Chondrocyte (in vitro differentiated cells): ENCODE measurements around the gene TOM1L2. TPM values are rescaled to one million over a fixed set of nuclear protein-coding genes. Genes with fewer than 3 reads are reported as not detected.
"Not testable (repeated sequence)": the region's sequence is repeated elsewhere in the genome, so short reads cannot be mapped to it uniquely, and the experiment has no call there.

Experiments
- DNase-seq: peaks from one replicate; pipeline ENCODE4 v3.0.0; 2021; ENCODE audit warnings: mixed read lengths, low spot score
- H3K27ac Mint-ChIP-seq: one replicate; pipeline ENCODE4 v1.8.0; 2021; ENCODE audit warnings: mild to moderate bottlenecking, moderate library complexity, mixed read lengths; ENCODE audit not compliant: unreplicated experiment
- H3K27me3 Mint-ChIP-seq: 2 replicates; pipeline ENCODE4 v1.8.0; 2021; ENCODE audit warnings: low read depth, mixed read lengths
- H3K36me3 Mint-ChIP-seq: 2 replicates; pipeline ENCODE4 v1.8.0; 2021; ENCODE audit warnings: low read depth, mixed read lengths
- H3K4me1 Mint-ChIP-seq: 2 replicates; pipeline ENCODE4 v1.8.0; 2021; ENCODE audit warnings: low read depth, mild to moderate bottlenecking, mixed read lengths
- H3K4me3 Mint-ChIP-seq: one replicate; pipeline ENCODE4 v1.8.0; 2021; ENCODE audit warnings: mild to moderate bottlenecking, moderate library complexity, mixed read lengths; ENCODE audit not compliant: unreplicated experiment
- H3K9me3 Mint-ChIP-seq: 2 replicates; pipeline ENCODE4 v1.8.0; 2021; ENCODE audit warnings: low read depth, mixed read lengths
- total RNA-seq: library from RNA; stranded (reverse); gene quantifications from 3 replicates; pipeline ENCODE4 v1.2.1, GENCODE V29; 2021
- TF ChIP-seq, protein P1 (sequence below): fragments of 200-600 bp; sonication (generic); IDR thresholded peaks from 2 replicates; pipeline ENCODE4 v1.5.0; 2021; ENCODE audit warnings: antibody characterized with exemption, mild to moderate bottlenecking, moderate library complexity

The TOM1L2 gene
- total RNA-seq, 1 donor from 2014 or later: 56.1 TPM

DNA sequence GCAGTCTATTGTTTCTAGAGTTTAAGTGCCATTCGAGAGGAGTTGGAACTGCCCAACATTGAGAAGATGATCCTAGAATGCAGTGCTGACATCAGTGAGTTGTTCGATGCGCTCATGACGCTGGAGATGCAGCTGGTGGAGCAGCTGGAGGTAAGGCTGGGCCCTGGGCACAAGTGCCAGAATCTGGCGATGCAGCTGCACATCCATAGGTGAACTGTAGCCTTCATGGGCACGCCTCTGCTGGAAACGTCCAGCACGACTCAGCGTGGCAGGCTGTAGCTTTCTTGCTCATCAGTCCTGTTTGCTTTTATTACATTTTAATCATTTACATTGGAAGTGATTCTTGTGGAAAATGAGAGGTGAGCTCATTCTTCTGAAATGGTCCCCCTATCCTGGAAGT is 32.1 kb upstream of the TOM1L2 start:
- Mint-ChIP-seq H3K27me3 (no peaks in the 10 kb centered on the region), H3K4me1 (peaks cover 9% of the 10 kb centered on the region), H3K27ac (no peak overlapping the region), H3K9me3 (no peaks in the 10 kb centered on the region), H3K4me3 (no peak overlapping the region), H3K36me3 (peaks cover 4% of the 10 kb centered on the region)
- no peak for DNase-seq
- TF ChIP-seq, protein P1, sequence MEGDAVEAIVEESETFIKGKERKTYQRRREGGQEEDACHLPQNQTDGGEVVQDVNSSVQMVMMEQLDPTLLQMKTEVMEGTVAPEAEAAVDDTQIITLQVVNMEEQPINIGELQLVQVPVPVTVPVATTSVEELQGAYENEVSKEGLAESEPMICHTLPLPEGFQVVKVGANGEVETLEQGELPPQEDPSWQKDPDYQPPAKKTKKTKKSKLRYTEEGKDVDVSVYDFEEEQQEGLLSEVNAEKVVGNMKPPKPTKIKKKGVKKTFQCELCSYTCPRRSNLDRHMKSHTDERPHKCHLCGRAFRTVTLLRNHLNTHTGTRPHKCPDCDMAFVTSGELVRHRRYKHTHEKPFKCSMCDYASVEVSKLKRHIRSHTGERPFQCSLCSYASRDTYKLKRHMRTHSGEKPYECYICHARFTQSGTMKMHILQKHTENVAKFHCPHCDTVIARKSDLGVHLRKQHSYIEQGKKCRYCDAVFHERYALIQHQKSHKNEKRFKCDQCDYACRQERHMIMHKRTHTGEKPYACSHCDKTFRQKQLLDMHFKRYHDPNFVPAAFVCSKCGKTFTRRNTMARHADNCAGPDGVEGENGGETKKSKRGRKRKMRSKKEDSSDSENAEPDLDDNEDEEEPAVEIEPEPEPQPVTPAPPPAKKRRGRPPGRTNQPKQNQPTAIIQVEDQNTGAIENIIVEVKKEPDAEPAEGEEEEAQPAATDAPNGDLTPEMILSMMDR: no peak

DNA sequence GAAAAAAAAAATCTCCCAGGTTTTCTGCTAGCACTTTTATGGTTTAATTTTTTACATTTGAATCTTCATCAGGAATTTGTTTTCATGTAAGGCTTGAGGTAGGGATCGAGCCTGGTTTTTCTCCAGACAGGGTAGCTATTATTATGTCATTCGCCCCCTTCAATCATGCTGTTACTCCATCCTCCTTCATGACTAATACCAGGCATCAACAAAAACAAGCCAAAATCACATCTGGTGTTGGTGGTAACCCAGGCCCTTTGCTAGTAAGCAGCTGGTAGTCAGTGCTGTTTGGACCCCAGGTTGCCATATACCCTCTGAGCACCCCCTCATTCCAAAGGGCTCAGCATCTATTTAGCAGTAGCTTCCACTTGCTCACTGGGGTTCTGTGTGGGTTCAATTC is 30.0 kb upstream of the TOM1L2 start:
- Mint-ChIP-seq H3K4me1 (no peaks in the 10 kb centered on the region), H3K4me3 (no peak overlapping the region), H3K9me3 (no peaks in the 10 kb centered on the region), H3K27me3 (no peaks in the 10 kb centered on the region), H3K36me3 (peaks cover 4% of the 10 kb centered on the region), H3K27ac (no peak overlapping the region)
- TF ChIP-seq, protein P1: no peak
- no peak for DNase-seq

DNA sequence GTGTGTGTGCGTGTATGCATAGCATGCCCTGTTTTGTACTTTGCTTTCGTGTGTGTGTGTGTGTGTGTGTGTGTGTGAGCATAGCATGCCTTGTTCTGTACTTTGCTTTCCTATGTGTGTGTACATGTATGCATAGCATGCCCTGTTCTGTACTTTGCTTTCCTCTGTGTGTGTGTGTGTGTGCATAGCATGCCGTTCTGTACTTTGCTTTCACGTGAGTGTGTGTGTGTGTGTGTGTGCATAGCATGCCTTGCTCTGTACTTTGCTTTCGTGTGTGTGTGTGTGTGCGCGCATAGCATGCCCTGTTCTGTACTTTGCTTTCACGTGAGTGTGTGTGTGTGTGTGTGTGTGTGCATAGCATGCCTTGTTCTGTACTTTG is 27.8 kb upstream of the TOM1L2 start:
- DNase-seq: no peak
- Mint-ChIP-seq H3K27ac (no peak overlapping the region), H3K27me3 (no peaks in the 10 kb centered on the region), H3K36me3 (peaks cover 2% of the 10 kb centered on the region), H3K9me3 (no peaks in the 10 kb centered on the region), H3K4me3 (no peak overlapping the region), H3K4me1 (peaks cover 2% of the 10 kb centered on the region)
- TF ChIP-seq, protein P1: no peak

DNA sequence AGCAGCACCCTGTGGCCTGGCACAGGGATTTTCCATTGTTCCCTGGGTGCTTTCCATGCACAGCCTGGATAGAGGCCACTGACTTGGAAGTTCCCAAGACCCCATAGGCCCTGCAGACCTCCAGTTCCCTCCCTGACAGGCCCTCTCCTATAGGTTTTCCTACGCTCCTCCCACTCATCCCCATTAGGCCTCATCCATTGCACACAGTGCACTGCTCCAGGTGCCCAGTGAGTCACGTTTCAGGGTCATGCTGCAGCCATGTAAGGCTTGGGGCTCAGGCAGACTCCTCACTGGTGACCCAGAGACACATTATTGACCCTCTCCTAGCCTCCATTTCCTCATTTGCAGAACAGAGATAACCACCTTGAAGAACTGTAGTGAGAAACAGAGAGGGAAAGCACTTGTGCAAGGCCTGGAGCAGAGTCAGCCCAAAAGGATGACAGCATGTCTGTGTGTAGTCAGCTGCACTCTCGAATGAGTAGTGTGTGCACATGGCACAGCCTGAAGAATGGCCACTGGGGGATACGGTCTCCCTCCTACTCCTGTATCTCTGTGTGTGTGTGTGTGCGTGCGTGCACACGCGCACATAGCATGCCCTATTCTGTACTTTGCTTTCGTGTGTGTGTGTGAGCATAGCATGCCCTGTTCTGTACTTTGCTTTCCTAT is 27.3 kb upstream of the TOM1L2 start:
- H3K27me3 Mint-ChIP-seq: no peaks in the 10 kb centered on the region
- TF ChIP-seq, protein P1: no peak
- peaks cover 7% of the 10 kb centered on the region for H3K4me1 Mint-ChIP-seq
- no peaks in the 10 kb centered on the region for H3K9me3 Mint-ChIP-seq
- no peak overlapping the region for H3K27ac Mint-ChIP-seq
- H3K36me3 Mint-ChIP-seq: peaks cover 2% of the 10 kb centered on the region
- H3K4me3 Mint-ChIP-seq: no peak overlapping the region
- DNase-seq: no peak

DNA sequence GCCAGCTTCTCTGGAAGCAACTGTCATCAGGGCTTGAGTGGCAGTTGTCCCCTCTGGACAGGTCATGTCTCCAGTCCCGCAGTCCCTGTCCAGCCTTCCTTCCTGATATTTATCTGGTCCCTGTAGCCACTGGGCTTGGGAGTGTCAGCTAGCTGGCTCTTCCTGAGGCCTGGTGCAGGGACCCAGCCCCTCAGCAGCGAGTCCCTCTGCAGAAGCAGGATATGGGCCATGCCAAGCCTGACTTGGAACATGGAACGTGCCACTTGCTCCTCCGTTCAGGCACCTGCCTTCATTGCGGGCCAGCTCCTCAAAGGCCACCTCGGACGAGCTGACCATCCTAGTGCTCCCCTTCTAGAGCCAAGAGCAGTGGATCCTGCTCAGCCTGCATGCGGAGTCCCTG is 26.7 kb upstream of the TOM1L2 start:
- Mint-ChIP-seq H3K27me3 (no peaks in the 10 kb centered on the region), H3K4me3 (no peak overlapping the region), H3K9me3 (no peaks in the 10 kb centered on the region), H3K4me1 (peaks cover 11% of the 10 kb centered on the region), H3K36me3 (peaks cover 2% of the 10 kb centered on the region), H3K27ac (no peak overlapping the region)
- TF ChIP-seq, protein P1: no peak
- DNase-seq: no peak

DNA sequence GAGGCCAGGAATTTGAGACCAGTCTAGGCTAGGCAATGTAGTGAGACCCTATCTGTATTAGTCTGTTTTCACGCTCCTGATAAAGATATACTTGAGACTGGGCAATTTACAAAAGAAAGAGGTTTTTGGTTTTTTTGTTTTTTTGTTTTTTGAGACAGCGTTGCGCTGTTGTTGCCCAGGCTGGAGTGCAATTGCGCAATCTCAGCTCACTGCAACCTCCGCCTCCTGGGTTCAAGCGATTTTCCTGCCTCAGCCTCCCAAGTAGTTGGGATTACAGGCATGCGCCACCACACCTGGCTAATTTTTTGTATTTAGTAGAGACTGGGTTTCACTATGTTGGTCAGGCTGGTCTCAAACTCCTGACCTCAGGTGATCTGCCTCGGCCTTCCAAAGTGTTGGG is 23.7 kb upstream of the TOM1L2 start:
- not testable (repeated sequence) for H3K27me3 Mint-ChIP-seq

More for the DNA sequence above, 23.7 kb upstream of the TOM1L2 start:
- not testable (repeated sequence) for H3K9me3 Mint-ChIP-seq, H3K36me3 Mint-ChIP-seq, DNase-seq, H3K27ac Mint-ChIP-seq, H3K4me3 Mint-ChIP-seq
- peaks cover 13% of the 10 kb centered on the region for H3K4me1 Mint-ChIP-seq
